IPS-15b (cell line): ENCODE data around the gene S100A3.
A peak's percentile ranks its signal among the peaks of the same experiment; 100 is the strongest.

Source experiments
- H3K27me3 ChIP-seq: one replicate; pipeline ENCODE4 v1.6.1; 2013; ENCODE audit warnings: low read length; ENCODE audit not compliant: control insufficient read depth, insufficient read depth
- H3K36me3 ChIP-seq: one replicate; pipeline ENCODE4 v1.6.1; 2013; ENCODE audit warnings: low read length; ENCODE audit not compliant: control insufficient read depth, insufficient read depth
- H3K4me1 ChIP-seq: one replicate; pipeline ENCODE4 v1.6.1; 2013; ENCODE audit warnings: mild to moderate bottlenecking, low read length; ENCODE audit not compliant: control insufficient read depth, insufficient read depth
- H3K4me3 ChIP-seq: one replicate; pipeline ENCODE4 v1.5.1; 2013; ENCODE audit warnings: low read depth, low read length
- H3K9ac ChIP-seq: one replicate; pipeline ENCODE4 v1.6.1; 2013; ENCODE audit warnings: low read depth, mild to moderate bottlenecking, low read length
- H3K9me3 ChIP-seq: one replicate; pipeline ENCODE4 v1.6.1; 2013; ENCODE audit warnings: mild to moderate bottlenecking, low read length; ENCODE audit not compliant: control insufficient read depth, insufficient read depth

Gene S100A3

DNA sequence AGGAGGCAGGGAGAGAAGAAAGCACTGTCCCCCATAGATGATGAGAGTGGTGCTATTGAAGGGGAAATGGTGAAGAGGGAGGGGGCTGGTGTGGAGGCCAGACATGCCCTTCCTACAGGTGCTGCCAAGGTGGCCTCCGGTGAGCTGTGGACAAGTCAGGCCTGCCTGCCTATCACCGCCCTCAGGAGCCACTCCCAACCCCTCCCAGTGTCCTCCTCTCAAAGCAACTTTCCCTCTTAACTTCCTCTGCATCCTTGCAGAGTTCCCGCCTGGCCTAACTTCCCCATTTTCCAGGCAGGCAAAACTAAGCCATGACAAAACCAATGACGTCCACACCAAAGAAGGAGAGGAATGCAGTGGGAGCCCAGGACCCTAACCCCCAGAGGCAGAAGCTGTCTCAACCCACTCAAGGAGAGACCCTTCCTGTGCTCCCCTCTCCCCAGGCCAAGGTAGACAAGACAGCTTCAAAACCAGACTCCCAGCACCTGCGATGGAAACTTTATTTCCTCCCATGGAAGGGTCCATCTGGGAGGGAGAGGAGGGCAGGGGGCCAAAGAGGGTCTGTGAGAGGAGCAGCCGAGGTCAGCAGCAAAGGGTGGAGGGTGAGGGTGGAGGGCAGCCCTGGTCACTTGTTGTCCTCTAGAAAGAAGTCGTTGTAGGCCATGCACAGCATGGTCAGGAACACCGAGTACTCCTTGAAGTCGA is 12.2 kb downstream of the S100A3 start:
- peak overlapping the region; percentile 63 for H3K4me3 ChIP-seq
- peaks cover 2% of the 10 kb centered on the region for H3K36me3 ChIP-seq
- H3K27me3 ChIP-seq, result peaks cover 30% of the 10 kb centered on the region
- H3K4me1 ChIP-seq, result peaks cover 22% of the 10 kb centered on the region
- H3K9me3 ChIP-seq, result no peaks in the 10 kb centered on the region
- H3K9ac ChIP-seq, result no peak overlapping the region

DNA sequence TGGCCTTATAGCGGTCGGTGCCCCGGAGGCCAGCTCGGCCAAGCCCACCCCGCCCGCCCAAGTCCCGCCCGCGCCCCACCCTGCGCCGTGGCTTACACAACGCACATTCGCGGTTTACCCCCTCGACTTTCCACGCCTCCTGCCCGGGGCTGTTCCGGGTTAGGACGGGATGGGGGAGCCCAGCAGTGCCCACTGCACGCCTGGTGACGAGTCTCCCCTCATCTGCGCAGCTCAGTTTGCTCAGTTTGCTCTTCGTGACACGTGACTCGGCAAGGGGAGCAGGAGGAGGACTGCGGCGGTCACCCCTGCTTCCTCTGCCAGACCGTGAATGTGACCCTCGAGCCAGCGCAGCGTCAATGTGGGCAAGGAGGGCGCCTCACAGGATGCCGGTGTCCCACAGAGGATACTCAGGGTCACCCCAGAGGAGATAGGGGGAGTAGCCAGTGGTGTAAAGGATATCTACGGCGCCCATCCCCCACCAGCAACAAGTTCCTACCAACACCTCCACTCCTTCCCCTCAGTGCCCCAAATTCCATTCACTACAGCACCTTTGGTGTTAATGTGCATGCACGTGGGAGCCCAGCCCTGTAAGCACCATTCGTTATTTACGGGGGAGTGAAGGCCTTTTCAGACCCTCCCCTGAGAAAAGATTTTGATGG is 12.9 kb downstream of the S100A3 start:
- peaks cover 2% of the 10 kb centered on the region for H3K36me3 ChIP-seq
- H3K27me3 ChIP-seq, result peaks cover 30% of the 10 kb centered on the region
- H3K4me1 ChIP-seq, result peaks cover 22% of the 10 kb centered on the region
- no peaks in the 10 kb centered on the region for H3K9me3 ChIP-seq
- peak overlapping the region; percentile 63 for H3K4me3 ChIP-seq
- H3K9ac ChIP-seq, result no peak overlapping the region

DNA sequence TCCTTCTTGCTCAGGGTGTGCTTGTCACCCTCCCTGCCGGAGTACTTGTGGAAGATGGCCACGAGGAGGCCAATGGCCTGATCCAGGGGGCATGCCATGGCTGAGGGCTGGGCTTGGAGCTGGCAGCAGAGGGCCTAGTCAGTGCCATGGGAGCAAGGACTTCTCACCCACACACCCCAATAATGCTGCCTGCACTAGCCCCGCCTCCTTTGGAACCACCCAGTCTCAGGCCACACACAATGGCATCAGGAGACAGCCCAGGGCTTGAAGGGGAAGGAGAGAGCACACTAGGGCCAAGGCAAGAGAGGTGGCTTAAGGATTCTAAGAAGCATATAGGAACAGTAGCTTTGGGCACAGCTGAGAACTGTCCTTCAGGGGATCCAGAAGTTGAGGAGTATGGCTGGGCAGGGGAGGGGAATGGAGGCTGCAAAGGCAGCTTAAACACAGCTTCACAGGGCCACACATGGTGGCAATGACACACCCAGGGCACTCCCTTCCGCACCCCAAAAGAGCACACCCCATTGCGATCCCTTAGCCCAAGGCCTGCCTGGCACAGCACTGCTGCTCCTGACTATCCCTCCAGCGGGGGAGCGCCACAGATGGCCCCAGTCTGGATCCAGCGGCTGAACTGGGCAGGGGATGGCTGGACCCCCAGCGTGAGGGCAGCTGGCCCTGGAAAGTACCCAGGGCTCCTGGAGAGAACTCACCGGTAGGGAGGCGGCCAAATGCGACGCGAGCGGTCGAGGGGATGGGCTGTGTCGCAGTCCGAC is 13.6 kb downstream of the S100A3 start, which contains the start of gene S100A6:
S100A6 (minus strand) TSS at position 750 of the 770 bp plus-strand sequence; CDS start at position 98, 652 bp downstream.
- Histone ChIP-seq H3K9ac (no peak within 1 kb of the TSS), H3K27me3 (peaks cover 30% of the 10 kb centered on the region), H3K4me3 (peak within 1 kb of the TSS; percentile 63), H3K36me3 (peaks cover 2% of the 10 kb centered on the region), H3K4me1 (peaks cover 22% of the 10 kb centered on the region), H3K9me3 (no peaks in the 10 kb centered on the region)

DNA sequence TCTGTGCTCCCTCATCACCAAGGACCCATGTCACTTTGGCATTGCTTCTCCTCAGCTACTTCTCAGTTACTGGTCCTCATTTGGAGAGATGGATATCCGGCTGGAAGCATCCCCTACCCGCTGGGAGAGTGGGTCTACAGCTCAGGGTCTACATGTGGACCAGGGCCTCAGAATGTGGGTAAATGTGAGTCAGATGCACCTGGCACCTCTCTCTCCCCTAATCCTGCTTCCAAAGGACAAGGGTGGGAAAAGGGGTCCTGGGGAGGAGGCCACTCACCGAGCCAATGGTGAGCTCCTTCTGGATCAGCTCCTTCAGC is 14.2 kb downstream of the S100A3 start:
- Histone ChIP-seq H3K27me3 (peaks cover 30% of the 10 kb centered on the region), H3K36me3 (peaks cover 2% of the 10 kb centered on the region), H3K4me1 (peaks cover 22% of the 10 kb centered on the region), H3K4me3 (no peak overlapping the region), H3K9ac (no peak overlapping the region), H3K9me3 (no peaks in the 10 kb centered on the region)

DNA sequence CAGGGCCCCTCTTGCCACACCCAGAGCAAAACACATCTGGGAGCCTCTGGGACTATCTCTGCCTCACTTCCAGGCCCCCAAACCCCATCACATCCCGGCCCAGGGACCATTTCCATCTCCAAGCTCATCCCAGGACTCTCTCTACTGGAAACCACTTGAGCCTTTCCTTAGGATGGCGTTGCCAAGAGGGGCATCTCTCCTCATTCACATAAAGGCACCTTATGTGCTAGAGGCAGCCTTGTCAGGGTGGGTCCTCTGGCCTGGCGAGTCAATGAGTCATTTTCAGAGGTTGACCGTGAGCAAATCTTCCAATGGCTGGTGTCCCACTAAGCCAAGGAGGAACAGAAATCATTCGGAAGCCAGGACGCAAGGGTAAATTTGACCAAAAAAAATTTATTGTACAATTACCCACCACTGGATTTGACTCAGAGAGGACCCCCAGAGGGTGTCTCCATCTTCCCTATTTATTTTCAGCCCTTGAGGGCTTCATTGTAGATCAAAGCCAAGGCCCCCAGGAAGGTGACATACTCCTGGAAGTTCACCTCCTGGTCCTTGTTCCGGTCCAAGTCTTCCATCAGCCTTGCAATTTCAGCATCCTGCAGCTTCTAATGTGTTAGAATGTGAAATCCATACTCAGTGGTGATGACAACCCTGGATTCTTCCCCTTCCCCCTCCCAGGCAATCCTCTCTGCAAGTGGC is 14.7 kb downstream of the S100A3 start:
- H3K4me1 ChIP-seq, result peaks cover 22% of the 10 kb centered on the region
- H3K4me3 ChIP-seq, result no peak overlapping the region
- H3K9me3 ChIP-seq, result no peaks in the 10 kb centered on the region
- no peak overlapping the region for H3K9ac ChIP-seq
- H3K36me3 ChIP-seq, result peaks cover 2% of the 10 kb centered on the region
- H3K27me3 ChIP-seq, result peaks cover 30% of the 10 kb centered on the region

DNA sequence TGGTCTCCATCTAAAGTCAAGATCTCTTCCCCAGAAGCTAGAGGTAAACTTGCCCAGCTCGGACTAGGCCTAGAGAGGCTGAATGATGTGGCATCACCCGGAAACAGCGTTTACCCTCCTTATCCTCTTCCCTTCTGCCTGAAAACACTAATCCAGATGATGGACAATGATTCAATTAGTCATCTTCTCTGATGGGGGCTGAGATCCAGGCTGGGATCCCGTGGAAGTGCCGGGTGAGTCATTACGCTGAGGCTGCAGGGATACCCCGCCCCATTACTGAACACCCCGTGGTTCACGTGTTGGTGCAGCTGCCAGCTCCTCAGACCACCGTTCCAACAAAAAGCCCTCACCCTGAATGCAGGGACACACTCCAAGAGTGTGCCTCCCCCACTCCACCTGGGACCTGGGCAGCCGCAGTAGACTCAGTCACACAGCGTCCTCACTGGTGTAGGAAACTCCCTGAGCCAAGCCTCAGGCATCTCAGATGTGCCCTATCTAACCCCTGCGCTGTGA is 15.3 kb downstream of the S100A3 start:
- Histone ChIP-seq H3K36me3 (peaks cover 2% of the 10 kb centered on the region), H3K9me3 (no peaks in the 10 kb centered on the region), H3K4me1 (peaks cover 22% of the 10 kb centered on the region), H3K27me3 (peaks cover 30% of the 10 kb centered on the region), H3K9ac (no peak overlapping the region), H3K4me3 (peak overlapping the region; percentile 33)

DNA sequence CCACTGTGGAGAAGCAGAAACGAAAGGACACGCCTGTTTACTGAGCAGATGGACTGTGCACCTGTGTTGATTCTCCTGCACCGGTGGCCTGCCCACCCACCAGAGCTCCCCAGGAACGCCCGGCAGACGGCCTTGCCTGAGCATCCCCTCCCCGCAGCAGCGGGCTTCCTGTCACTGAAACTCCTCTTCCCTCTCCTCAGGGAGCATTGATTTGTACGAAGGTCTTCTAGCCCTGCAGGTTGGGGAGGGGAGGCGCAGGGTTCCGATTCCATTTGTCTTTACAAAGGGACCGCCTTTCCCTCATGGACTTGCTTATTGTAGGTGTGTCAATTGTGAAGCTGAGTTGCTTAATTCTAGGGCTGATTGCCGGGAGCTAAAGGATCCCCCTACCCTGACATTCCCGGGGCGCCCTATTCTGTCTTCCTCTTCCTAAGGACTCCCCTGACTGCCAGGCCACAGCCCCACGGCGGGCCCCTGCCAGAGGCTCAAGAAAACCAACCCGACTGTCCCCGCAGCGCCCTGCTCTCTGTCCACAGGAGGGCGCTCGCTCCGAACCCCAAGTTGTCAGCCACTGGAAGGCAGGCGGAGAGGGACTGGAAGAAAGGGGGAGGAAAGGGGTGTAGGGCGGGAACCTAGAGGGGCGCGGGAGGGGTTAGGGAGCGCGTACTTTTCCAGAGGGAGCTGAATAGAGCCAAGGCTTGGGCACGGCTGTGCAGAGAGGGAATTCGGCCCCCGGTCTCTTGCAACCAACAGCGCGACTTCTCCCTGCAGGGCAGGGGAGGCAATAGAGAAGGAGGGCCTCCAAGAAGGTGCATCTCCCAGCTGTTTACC is 16.1 kb downstream of the S100A3 start:
- no peaks in the 10 kb centered on the region for H3K9me3 ChIP-seq
- H3K27me3 ChIP-seq, result peaks cover 30% of the 10 kb centered on the region
- H3K9ac ChIP-seq, result no peak overlapping the region
- peaks cover 2% of the 10 kb centered on the region for H3K36me3 ChIP-seq
- peak overlapping the region; percentile 56 for H3K4me3 ChIP-seq
- peaks cover 17% of the 10 kb centered on the region for H3K4me1 ChIP-seq

DNA sequence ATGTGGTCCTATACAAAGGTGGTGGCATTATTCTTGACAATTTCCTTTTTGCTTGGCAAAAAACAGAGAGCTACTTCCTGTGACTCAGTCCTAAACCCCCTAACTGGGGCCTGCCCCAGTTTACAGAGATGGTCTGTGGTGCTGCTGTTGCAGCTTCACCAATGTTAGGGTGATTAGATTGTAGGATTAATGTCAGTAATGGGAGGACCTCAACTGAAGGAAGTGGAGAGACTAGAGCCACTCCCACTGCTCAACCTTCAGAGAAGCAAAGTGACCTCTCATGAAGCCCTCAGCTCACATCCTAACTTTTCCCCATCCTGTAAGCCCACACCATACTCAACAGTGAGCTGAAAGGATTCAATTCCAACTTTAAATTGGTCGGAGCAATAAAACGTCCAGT is 16.9 kb downstream of the S100A3 start:
- H3K4me3 ChIP-seq, result no peak overlapping the region
- H3K4me1 ChIP-seq, result peaks cover 16% of the 10 kb centered on the region
- H3K9me3 ChIP-seq, result no peaks in the 10 kb centered on the region
- H3K36me3 ChIP-seq, result peaks cover 2% of the 10 kb centered on the region
- peaks cover 30% of the 10 kb centered on the region for H3K27me3 ChIP-seq
- no peak overlapping the region for H3K9ac ChIP-seq

DNA sequence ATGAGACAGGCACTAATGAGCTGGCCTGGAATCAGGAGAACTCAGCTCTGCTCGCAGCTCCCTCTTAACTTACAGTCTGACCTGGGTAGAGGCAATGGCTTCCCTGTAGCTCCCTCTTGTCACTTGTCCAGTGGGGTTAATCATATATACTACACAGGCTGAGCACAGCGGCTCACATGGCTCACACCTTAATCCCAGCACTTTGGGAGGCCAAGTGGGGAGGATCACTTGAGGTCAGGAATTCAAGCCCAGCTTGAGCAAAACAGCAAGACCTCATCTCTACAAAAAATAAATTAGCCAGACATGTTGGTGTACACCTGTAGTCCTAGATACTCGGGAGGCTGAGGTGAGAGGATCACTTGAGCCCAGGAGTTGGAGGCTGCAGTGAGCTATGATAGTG is 17.4 kb downstream of the S100A3 start:
- peaks cover 18% of the 10 kb centered on the region for H3K4me1 ChIP-seq
- peaks cover 2% of the 10 kb centered on the region for H3K36me3 ChIP-seq
- no peak overlapping the region for H3K4me3 ChIP-seq
- no peak overlapping the region for H3K9ac ChIP-seq
- no peaks in the 10 kb centered on the region for H3K9me3 ChIP-seq
- H3K27me3 ChIP-seq, result peaks cover 24% of the 10 kb centered on the region

DNA sequence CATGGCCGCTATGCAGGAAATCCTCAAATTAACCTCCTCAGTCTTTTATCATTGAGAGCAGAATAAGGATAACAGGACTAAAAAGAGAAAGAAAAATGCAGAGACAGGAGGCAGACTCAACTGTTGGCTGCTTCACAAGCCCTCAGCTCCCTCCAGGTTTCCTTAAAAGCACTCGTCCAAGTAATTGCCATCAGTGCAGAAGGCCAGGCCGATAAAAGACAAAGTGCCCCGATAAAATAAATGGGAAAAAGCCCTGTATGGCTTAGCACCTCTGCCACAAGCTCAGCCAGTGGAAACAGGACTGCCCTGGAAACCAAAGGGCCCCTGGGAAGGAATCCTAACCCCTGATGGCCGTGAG is 21.4 kb downstream of the S100A3 start:
- no peaks in the 10 kb centered on the region for H3K36me3 ChIP-seq
- no peaks in the 10 kb centered on the region for H3K9me3 ChIP-seq
- H3K27me3 ChIP-seq, result no peaks in the 10 kb centered on the region
- no peak overlapping the region for H3K9ac ChIP-seq
- no peak overlapping the region for H3K4me3 ChIP-seq
- H3K4me1 ChIP-seq, result peaks cover 9% of the 10 kb centered on the region
